ENCODE results near the gene SLC35G1.

GRCh38 chr10:93947055-93947454 is 53.3 kb downstream of the SLC35G1 start:
- no peak for TF ChIP-seq POLR2A (IDR thresholded peaks at IDR 0.05)
- no peak for TF ChIP-seq POLR2AphosphoS5 (IDR thresholded peaks at IDR 0.05)
- TF ChIP-seq, protein P1, sequence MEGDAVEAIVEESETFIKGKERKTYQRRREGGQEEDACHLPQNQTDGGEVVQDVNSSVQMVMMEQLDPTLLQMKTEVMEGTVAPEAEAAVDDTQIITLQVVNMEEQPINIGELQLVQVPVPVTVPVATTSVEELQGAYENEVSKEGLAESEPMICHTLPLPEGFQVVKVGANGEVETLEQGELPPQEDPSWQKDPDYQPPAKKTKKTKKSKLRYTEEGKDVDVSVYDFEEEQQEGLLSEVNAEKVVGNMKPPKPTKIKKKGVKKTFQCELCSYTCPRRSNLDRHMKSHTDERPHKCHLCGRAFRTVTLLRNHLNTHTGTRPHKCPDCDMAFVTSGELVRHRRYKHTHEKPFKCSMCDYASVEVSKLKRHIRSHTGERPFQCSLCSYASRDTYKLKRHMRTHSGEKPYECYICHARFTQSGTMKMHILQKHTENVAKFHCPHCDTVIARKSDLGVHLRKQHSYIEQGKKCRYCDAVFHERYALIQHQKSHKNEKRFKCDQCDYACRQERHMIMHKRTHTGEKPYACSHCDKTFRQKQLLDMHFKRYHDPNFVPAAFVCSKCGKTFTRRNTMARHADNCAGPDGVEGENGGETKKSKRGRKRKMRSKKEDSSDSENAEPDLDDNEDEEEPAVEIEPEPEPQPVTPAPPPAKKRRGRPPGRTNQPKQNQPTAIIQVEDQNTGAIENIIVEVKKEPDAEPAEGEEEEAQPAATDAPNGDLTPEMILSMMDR (IDR thresholded peaks at IDR 0.05) = no peak
